GM19372 (cell line): ENCODE data around the gene TSNAX.
"Not testable (repeated sequence)": the region's sequence is repeated elsewhere in the genome, so short reads cannot be mapped to it uniquely, and the experiment has no call there.

Experiments
- ATAC-seq: cut with Tn5 transposase; IDR thresholded peaks from one replicate; pipeline ENCODE4 v1.9.1; 2021; ENCODE audit warnings: mild to moderate bottlenecking, low read depth, moderate library complexity; ENCODE audit not compliant: unreplicated experiment

TSNAX gene, protein sequence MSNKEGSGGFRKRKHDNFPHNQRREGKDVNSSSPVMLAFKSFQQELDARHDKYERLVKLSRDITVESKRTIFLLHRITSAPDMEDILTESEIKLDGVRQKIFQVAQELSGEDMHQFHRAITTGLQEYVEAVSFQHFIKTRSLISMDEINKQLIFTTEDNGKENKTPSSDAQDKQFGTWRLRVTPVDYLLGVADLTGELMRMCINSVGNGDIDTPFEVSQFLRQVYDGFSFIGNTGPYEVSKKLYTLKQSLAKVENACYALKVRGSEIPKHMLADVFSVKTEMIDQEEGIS

DNA sequence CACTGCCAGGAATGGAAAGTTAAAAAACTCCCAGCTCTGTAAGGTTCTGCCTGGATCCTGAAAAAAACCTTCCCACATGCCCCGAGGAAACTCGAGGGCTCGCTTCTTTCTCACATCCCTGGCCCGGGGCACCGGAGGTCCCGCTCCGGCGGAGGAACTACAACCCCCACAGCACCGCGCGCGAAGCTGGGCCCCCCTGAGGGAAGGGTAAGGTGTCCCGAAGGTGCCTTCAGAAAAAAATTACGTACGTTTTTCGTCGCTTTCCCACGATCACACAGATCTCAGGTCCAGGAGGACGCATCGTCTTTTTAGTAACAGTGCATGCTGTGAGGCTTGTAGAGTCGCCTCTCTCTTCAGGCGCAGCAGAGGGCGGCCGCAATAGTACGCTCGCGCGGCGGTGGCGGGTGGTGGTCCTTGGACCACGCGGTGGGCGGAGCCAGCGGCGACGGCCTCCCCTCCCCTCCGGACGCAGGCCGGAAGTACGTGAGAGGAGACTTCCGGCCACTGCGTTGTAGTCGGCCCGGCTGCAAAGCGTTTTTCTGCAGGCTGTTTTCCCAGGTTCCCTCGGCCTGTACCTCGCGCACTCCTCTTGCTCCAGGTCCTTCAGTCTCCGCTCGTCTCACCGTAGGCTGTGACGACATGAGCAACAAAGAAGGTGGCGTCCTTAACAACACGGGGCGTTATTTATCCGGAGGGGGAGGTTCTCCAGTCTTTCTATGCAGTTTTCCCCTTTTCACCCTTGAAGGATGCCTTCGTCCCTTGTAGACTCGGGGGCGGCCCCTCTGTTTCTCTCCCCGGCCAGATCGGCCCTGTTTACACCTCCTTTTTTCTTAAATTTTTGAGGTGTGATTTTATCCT, at the start of gene TSNAX:
TSNAX (plus strand) TSS at position 498 of the 858 bp plus-strand sequence; CDS start at position 640, 142 bp downstream.
- ATAC-seq, result peak; percentile 93

DNA sequence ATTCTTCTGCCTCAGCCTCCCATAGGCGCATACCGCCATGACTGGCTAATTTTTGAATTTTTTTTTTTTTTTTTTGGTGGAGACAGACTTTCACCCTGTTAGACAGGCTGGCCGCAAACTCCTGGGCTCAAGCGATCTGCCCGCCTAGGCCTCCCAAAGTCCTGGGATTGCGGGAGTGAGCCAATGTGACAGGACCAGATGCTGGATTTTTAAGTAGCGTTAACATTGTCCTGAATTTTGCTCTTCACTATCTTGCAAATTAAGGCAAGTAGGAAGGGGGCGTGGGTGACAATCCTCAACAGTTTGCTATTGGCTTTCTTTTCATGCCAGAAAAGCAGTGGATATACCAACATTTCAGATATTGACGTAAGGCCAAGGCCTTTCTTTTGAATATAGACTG, 49.7 kb upstream of the TSNAX start:
- no peak for ATAC-seq

DNA sequence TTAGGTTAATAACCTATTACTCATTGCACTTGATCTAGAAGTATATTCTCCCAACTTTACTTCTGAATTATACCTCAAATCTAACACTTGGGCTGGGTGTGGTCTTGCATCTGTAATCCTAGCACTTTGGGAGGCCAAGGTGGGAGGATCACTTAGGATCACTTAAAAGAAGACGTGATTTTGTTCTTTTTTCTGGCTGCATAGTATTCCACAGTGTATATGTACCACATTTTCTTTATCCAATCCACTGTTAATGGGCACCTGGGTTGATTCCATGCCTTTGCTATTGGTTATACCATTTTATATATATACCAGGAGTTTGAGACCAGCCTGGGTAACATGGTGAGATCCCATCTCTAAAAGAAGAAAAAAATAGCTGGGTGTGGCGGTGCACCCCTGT, 48.5 kb upstream of the TSNAX start:
- ATAC-seq, result no peak

DNA sequence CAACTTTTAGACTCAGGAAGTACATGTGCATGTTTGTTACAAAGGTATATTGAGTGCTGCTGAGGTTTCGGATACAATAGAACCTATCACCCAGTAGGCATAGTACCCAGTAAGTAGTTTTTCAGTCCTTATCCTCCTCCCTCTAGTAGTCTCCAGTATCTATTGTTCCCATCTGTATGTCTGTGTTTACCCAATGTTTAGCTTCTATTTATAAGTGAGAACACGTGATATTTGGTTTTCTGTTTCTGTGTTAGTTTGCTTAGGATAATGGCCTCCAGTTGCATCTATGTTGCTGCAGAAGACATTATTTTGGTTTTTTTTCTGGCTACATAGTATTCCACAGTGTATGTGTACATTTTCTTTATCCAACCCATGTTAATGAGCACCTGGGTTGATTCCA, 47.2 kb upstream of the TSNAX start:
- no peak for ATAC-seq

DNA sequence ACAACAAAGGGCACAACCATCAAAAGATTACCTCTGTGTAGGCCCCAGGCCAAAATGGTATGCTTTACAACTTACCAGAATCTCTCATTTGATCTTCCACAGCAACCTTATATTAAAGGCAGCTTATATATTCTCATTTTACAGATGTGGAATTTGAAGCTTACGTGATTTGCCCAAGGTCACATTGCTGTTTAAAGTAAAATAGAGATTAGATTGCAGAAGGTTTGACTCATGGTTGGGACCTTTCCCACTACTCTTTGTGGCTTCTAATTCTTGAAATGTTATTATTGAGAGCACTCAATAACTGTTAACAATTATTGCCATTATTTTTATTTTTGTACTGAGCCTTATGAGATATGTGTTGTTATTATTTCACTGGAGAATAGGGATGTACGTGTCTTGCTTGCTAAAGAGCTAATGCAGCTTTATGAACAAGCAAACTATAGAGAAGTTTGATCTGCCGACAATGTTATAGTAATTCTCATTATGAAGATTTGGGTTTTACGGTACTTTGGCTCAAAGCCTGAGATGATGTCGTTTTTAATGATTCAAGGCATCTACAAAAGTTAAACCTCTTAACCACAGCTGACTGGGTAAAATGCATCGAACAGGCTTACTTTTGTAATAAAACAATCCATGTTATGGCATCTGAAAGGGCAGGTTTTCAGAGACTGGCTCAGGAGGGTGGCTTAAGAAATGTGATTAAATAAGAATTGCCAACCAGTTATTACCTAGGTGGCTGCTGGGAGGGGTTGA, 43.3 kb upstream of the TSNAX start:
- no peak for ATAC-seq

DNA sequence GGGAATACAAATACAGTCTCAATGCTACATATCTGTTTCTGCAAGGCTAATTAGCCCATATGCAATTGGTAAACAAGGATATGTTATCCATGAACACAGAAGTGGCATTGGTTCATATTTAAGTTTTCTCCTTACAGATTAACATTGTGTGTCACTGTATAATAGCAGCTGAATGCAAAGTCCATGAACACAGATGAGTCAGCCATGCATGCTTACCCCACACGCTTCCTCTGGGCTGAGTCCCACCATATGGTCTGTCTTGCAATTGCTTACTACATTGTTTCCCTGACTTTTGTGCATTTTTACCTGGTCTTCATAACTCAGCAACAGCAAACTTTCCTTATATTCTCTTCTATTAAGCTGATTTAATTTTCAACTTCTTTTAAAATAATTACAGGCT, 41.5 kb upstream of the TSNAX start:
- ATAC-seq, result no peak

DNA sequence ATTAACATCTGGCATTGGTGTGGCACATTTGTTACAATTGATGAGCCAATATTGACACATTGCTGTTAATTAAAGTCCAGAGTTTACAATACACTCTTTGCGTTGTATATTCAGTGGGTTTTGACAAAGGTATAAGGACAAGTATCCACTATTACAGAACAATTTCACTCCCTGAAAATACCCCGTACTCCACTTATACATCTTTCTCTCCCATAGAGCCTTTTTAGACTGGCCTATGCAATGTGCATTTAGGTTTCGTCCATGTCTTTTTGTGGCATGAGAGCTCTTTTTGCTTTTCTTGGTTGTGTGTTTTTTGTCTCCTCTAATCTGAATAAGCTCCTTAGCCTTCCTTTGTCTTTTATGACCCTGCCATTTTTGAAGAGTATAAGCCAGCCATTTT, 40.6 kb upstream of the TSNAX start:
- no peak for ATAC-seq

DNA sequence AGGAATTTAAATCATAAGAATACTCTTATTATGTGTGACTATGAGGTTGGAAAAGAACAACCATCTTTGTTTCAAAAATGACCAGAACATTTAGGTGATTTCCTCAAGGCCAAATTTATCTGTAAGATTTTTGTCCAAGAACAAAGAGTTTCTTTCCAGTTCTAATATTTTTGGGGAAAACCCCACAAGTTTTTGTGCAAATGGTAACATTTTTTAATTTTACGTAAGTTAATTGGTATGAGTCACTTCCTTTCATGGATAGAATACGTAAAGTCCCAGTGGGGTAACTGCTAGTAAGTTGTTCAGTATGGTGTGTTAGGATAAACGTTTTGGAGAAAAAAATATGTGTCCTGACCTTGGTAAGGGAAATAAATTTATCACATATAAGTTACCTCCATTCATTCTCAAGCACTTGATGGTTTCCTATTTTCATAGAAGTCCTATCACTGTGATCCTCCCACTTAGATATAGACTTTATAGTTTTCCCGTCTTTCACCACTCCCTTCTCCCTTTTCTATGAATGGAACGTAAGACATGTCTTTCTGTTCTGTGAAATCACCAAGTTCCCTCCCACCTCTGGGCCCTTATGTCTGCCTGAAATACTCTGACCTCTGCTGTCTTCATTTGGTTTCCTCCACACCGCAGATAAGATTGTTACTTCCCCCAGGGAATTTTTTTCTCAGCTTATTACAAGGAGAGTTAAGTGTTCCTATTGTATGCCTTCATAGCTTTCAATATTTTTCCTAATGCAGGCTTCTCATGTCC, 34.9 kb upstream of the TSNAX start:
- no peak for ATAC-seq

DNA sequence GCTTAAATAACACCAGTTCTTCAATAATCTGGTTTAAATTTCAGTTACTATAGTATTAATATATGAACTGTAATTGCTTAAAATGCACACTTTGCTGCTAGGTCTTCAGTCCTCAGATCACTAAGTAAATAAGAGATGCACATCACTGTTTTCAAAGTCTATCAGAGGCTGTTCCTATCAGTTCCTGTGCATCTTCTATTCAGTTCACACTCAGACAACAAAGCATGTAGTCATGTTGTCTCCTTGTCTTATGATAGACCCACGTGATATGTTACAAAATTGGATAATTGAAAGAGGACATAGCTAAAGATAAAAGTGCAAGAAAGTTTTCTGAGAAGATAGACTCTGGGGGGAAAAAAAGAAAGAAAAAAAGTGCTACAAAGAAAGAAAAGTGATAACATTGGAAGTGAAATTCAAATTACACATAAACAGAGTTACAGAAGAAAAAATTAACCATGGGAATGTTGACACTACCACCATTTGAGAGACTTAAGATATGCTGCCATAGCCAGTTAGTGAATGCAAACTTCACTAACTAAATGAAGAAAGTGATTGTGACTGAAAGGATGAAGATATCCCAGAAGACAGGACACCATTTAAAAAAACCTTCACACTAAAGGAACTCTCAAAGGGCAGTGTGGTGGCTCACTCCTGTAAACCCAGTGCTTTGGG, 33.9 kb upstream of the TSNAX start:
- no peak for ATAC-seq

DNA sequence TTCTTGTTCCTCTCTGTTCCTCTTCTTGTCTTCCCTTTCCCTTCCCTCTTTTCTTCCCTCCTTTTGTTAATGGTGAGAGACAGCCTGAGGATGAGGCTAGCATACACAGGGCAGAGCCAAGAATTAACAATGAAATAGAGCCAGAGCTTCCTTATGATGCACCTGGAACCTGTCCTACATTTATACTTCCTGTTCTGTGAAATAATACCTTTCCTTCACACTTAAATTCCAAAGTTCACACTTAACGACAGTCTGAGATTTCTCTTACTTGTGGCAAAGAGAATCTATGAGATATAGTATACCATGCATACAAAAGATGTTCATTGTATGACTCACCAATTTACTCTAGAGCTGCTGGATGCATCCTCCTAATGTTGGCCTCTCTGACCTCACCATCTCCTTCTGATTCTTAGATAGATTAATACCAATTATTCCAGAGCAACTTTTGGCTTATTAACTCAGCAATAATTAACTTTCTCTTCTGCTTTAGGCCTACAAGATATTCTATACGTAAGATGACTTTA, 30.8 kb upstream of the TSNAX start:
- ATAC-seq, result no peak

DNA sequence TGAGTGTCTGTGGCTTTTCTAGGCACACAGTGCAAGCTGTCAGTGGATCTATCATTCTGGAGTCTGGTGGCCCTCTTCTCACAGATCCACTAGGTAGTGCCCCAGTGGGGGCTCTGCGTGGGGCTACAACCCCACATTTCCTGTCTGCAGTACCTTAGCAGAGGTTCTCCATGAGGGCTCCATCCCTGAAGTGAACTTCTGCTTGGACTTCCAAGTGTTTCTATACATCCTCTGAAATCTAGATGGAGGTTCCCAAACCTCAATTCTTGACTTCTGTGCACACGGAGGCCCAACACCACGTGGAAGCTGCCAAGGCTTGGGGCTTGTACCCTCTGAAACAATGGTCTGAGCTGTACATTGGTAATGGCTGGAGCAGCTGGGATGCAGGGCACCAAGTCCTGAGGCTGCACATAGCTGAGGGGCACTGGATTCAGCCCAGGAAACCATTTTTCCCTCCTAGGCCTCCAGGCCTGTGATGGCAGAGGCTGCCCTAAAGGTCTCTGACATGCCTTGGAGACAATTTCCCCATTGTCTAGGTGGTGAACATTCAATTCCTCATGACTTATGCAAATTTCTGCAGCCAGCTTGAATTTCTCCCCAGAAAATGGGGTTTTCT, 29.2 kb upstream of the TSNAX start:
- ATAC-seq, result no peak

DNA sequence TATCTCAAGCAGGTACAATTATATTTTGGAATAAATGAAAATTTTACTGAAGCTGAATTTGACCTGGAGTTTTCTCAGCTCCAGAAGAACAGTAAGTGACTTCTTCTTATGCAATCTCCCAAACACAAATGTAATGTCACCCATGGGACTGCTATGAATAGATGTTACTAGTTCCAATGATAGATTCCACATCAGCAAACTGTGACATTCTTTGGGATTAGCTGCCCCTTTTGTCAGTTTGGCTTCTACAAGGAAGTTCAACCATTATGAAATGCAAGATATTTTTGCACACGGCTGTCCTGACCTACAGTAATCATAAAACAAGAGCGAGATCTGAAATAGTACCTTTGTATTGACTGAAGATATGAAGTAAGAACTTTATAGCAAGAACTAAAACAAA, 27.8 kb upstream of the TSNAX start:
- no peak for ATAC-seq

DNA sequence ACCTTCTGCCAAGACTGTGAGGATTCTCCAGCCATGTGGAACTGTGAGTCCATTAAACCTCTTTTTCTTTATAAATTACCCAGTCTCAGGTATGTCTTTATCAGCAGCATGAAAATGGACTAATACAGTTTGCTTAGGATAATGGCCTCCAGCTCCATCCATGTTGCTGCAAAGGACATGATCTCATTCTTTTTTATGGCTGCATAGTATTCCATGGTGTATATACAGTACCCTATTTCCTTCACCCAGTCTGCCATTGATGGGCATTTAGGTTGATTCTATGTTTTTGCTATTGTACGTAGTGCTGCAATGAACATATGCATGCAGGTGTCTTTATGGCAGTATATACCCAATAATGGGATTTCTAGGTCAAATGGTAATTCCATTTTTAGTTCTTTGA, 25.3 kb upstream of the TSNAX start:
- not testable (repeated sequence) for ATAC-seq

DNA sequence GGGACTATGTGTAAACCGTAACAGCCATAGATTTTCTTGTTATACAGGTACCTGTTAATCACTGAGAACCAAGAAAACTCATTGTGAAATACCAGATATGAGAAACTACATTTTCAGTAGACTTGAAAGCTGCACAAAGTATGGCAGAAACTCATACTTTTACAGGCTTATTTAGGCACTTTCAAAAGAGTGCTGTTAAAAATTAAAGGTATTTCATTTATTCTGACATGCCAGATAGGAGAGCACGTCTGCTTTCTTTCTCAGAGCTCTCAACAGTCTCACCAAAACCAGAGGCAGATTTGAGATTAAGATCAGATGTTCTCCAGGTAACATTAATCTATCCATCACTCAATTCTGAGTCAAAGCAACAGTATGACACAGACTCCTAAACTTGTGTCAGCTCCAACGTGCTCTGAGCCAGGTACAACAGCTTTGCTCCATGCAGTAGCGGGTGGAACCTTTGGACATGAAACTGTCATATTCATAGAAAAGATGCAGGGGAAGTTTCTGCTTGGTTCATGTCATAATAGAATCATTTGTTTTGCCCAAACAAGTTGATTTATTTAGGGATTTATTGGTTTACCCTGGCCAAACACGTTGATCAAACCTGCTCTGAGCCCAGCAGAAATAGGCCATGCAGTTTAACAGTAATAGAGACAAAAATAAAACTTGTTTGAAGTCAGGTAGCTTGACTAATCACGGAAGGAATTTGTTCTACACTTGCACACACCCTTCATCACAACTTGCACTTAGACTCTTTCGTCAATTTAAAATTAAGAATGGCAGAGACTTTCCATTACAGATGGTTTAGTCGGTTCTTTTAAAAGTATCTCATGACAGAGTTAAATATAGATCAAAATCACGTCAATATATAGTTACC, 20.8 kb upstream of the TSNAX start:
- ATAC-seq, result no peak

DNA sequence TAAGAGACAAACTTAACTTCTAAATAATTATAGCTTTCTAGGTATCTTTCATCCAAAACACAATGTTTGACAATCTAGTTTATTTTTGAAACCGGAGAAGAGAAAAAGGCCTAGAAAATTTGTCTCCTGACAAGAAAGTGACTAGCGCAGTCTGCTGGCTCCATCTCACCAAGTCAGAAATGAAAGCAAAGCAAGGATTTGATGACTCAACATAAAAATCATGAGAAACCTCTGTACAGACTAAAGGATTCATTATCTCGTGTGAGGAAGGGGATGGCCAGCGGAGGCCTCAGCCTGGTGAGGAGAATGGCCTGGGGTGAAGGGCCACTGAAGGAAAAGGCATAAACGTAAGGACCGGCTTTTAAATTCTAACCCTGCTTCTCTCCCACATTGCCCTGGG, 20.0 kb upstream of the TSNAX start:
- ATAC-seq, result no peak

DNA sequence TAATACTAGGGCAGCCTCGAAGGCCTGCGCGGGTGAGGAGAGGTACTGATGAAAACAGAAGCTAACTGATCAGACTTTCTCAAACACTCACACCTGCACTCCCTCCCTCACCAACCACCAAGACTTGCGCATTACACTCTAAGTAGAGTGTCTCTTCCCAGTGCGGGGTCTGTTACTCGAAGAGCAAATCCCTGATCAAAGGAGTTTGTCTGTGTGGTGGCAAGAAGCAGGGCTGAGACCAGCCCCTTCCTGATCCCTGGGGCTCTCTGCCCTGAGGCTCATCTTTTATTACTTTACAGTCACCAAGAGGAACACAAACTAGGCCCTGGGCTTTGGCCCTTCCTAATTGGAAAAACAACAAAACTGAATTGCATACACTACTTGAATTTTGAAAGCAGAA, 19.5 kb upstream of the TSNAX start:
- no peak for ATAC-seq

DNA sequence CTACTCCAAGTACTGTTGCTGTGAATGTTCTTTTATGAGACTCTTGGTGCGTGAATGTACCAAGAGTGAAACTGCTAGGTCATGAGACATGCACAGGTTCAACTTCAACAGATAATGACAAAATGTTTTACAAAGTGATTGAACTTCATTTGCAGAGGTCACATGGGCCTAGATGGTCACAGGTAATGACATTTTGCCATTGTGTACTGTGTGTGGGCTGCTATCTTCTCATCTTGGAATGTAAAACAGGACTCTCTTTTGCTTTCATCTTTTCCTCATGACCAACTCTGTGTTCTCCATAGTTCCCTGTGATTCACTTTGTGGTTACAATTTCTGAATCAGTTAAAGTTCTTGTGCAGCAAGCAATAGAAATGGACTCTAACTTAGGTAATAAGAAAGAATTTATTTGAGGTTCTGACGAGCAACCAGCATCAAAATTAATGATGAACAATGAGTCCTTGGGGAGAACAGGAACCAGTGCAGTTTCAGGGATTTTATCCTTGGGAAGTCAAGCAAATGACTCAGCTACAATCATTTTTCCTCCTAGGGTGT, 16.2 kb upstream of the TSNAX start:
- no peak for ATAC-seq

DNA sequence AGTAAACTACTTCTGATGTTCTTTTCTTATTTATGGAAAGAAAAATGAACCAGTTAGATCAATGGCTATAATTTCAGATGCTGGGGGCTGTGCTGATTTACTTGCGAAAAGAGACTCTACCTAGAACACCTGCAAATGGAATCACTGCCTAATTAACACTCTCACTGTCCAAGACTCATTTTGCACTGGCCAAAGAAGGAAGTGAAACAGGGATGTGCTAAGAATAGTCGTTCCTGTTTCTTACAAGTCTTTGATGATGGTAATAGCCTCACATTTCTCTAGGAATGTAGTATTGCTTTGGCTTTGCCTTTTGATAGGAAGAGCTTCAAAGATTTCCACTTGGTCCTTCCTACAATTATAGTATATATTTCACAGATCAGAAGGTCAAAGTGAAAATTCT, 12.7 kb upstream of the TSNAX start:
- no peak for ATAC-seq
